ENCODE measurements around the gene MPV17L2. TPM values are rescaled to one million over a fixed set of nuclear protein-coding genes. Genes with fewer than 3 reads are reported as not detected.

The MPV17L2 gene
- 18.4 and 20.9 TPM in 2 replicates for total RNA-seq

DNA sequence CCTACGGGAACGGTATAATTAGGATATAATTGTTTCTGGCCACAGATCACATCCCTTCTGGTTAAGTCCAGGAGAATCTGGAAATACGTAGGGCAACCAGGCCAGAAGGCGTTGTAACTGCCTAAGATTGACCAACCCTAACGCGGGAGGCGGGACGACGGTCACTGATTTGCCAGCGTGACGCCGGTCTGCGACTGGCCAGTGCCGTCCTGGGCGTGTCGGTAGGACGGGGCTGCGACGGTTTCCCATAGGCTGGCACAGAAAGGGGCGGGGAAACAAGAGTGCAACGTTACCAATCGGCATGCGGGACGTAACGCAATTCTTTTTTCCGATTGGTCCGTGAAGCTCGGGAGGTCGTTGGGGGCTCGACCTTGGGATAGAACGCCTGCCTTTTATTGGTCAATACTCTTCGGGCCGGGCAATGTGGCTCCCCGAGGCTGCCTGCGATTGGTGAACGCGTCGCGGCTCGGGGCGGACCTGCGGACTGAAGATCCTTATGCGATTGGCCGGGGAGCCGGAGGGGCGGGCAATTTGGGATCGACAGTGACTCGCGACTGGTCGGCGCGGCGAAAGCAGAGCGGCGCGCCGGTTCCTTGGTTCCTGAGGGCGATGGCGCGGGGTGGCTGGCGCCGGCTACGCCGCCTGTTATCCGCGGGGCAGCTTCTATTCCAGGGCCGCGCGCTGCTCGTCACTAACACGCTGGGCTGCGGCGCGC is at the start of gene MPV17L2:
MPV17L2 (plus strand) TSS at position 546 of the 715 bp plus-strand sequence; CDS start at position 610, 64 bp downstream.
- DNase-seq, result peak; percentile 99
- intact Hi-C loops (cut with micrococcal nuclease), result loop anchor here (1.0 to 2.0 kb wide), 5 partner anchors 11 to 329 kb away; partner anchors contain the start of genes ELL, LSM4, PIK3R2 and RAB3A
- H3K9me3 Mint-ChIP-seq, result no peaks in the 10 kb centered on the region
- H3K4me1 Mint-ChIP-seq, result peaks cover 21% of the 10 kb centered on the region
- peaks cover 3% of the 10 kb centered on the region for H3K36me3 Mint-ChIP-seq (ENCODE audit: low read depth)
- peak within 1 kb of the TSS; percentile 81 for H3K4me3 Mint-ChIP-seq
- H3K27ac Mint-ChIP-seq, result peak within 1 kb of the TSS; percentile 86
- no peaks in the 10 kb centered on the region for H3K27me3 Mint-ChIP-seq

GRCh38 chr19:18143902-18144301 is 49.1 kb upstream of the MPV17L2 start:
- intact Hi-C loops (cut with micrococcal nuclease), result no loop called here
- H3K27ac Mint-ChIP-seq, result no peak overlapping the region
- H3K9me3 Mint-ChIP-seq, result no peaks in the 10 kb centered on the region
- peaks cover 58% of the 10 kb centered on the region for H3K36me3 Mint-ChIP-seq (ENCODE audit: low read depth)
- H3K4me3 Mint-ChIP-seq, result no peak overlapping the region
- no peak for DNase-seq
- no peaks in the 10 kb centered on the region for H3K4me1 Mint-ChIP-seq
- no peaks in the 10 kb centered on the region for H3K27me3 Mint-ChIP-seq

DNA sequence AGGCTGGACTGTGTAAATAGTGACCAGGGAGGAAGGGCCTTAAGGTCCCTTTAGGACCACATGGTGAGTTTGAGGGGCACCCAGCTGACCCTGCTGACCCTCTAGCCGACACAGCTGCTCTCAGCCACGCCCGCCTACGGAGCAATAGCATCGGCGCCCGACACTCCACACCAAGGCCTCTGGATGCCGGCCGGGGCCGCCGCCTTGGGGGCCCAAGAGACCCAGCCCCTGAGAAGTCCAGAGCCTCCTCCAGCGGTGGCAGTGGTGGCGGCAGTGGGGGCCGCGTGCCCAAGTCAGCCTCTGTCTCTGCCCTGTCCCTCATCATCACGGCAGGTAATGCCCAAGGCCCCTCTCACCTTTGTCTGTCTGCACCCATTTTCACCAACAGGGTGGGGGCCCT is 48.7 kb upstream of the MPV17L2 start:
- no peaks in the 10 kb centered on the region for H3K27me3 Mint-ChIP-seq
- no peak overlapping the region for H3K4me3 Mint-ChIP-seq
- H3K36me3 Mint-ChIP-seq (ENCODE audit: low read depth), result peaks cover 55% of the 10 kb centered on the region
- no peak overlapping the region for H3K27ac Mint-ChIP-seq
- intact Hi-C loops (cut with micrococcal nuclease), result no loop called here
- no peaks in the 10 kb centered on the region for H3K9me3 Mint-ChIP-seq
- no peaks in the 10 kb centered on the region for H3K4me1 Mint-ChIP-seq
- no peak for DNase-seq

DNA sequence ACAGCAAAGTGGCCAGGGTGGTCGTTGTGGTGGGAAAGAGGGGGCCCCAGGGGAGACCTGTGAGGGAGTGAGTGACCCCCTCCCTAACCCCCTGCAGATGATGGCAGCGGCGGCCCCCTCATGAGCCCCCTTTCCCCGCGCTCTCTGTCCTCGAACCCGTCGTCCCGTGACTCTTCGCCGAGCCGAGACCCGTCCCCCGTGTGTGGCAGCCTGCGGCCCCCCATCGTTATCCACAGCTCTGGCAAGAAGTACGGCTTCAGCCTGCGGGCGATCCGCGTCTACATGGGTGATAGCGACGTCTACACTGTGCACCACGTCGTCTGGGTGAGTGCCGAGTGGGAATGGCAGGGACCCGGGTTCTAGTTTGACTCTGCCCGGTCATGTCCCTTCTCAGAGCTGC is 48.1 kb upstream of the MPV17L2 start:
- Mint-ChIP-seq H3K4me3 (no peak overlapping the region), H3K27ac (no peak overlapping the region), H3K27me3 (no peaks in the 10 kb centered on the region), H3K4me1 (no peaks in the 10 kb centered on the region), H3K9me3 (no peaks in the 10 kb centered on the region), H3K36me3 (ENCODE audit: low read depth) (peaks cover 55% of the 10 kb centered on the region)
- intact Hi-C loops (cut with micrococcal nuclease), result no loop called here
- no peak for DNase-seq

GRCh38 chr19:18145391-18145999 is 47.5 kb upstream of the MPV17L2 start:
- Mint-ChIP-seq H3K36me3 (ENCODE audit: low read depth) (peaks cover 54% of the 10 kb centered on the region), H3K9me3 (no peaks in the 10 kb centered on the region), H3K27ac (no peak overlapping the region), H3K27me3 (no peaks in the 10 kb centered on the region), H3K4me3 (no peak overlapping the region), H3K4me1 (no peaks in the 10 kb centered on the region)
- DNase-seq, result no peak
- intact Hi-C loops (cut with micrococcal nuclease), result no loop called here

DNA sequence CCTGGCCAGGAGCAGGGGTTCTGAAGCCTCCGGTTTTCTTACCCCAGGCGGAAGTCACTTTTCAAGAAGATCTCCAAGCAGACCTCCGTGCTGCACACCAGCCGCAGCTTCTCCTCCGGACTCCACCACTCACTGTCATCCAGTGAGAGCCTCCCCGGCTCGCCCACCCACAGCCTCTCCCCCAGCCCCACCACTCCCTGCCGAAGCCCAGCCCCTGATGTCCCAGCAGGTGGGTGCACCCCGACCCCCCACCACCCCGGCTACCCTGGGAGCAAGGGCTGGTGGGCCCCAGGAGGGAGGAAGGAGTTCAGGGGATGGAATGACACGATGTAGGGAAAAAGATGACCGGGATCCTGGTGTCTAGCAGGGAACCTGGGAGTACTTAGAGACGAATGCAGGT is 45.6 kb upstream of the MPV17L2 start:
- Mint-ChIP-seq H3K9me3 (no peaks in the 10 kb centered on the region), H3K27me3 (no peaks in the 10 kb centered on the region), H3K4me3 (no peak overlapping the region), H3K4me1 (peaks cover 10% of the 10 kb centered on the region), H3K36me3 (ENCODE audit: low read depth) (peaks cover 46% of the 10 kb centered on the region), H3K27ac (no peak overlapping the region)
- DNase-seq, result no peak
- intact Hi-C loops (cut with micrococcal nuclease), result no loop called here

DNA sequence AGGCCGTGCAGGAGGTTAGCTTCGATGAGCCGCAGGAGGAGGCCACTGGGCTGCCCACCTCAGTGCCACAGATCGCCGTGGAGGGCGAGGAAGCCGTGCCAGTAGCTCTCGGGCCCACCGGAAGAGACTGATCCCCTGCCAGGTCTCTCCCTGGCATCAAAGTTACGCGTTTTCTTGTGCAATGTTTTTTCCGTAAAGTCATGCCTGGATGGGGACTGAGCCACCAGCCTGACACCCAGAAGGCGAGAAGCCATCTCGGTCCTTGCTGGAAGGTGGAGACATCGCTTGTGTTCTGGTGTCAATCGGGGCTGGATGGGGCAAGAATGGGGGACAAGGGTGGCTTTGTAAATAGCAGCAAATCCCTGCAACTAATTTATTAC is 43.4 kb upstream of the MPV17L2 start:
- Mint-ChIP-seq H3K9me3 (no peaks in the 10 kb centered on the region), H3K4me1 (peaks cover 21% of the 10 kb centered on the region), H3K27ac (no peak overlapping the region), H3K27me3 (no peaks in the 10 kb centered on the region), H3K4me3 (no peak overlapping the region), H3K36me3 (ENCODE audit: low read depth) (peaks cover 36% of the 10 kb centered on the region)
- intact Hi-C loops (cut with micrococcal nuclease), result no loop called here
- no peak for DNase-seq

DNA sequence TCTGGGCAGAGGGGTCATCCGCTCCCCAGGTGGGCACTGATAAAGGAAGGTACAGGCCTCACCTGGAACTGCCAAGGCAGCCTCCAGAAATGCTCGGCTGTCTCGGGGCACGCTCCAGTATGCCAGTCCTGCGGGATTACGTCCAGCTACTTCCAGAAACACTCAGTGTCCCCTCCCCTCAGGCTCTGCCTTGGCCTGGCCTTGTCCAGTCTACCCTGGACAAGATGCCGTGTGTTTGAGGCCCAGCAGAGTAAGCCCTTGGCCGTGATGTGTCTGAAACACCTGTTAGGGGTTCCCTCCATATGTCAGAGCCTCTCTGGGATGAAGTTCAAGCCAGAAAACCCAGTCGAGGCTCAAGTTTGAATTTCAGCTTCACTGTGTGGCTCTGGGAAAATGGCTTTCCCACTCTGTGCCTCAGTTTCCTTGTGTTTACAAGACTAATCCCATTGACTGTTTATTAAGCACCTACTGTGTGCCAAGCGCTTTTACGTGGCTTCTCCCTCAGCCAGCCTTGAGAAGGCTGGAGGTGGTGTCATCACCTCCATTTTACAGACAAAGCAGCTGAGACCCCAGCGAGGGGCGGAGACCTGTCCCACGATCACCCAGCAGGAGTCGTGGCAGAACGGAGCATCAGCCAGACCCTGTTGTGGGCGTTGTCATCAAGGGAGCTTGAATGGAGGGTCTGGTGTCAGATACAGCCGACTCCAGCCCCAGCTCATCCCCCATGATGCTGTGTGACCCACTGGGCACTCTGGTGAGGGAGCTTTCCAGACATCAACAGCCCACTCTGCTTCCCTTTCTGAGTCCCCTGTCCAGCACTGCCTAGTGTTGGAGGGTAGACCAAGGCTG is 42.0 kb upstream of the MPV17L2 start:
- H3K27me3 Mint-ChIP-seq, result no peaks in the 10 kb centered on the region
- H3K36me3 Mint-ChIP-seq (ENCODE audit: low read depth), result peaks cover 24% of the 10 kb centered on the region

GRCh38 chr19:18152442-18152816 is 40.6 kb upstream of the MPV17L2 start:
- DNase-seq, result peak; percentile 99
- Mint-ChIP-seq H3K27ac (peak overlapping the region; percentile 96), H3K9me3 (no peaks in the 10 kb centered on the region), H3K4me3 (peak overlapping the region; percentile 86), H3K4me1 (peaks cover 24% of the 10 kb centered on the region), H3K36me3 (ENCODE audit: low read depth) (peaks cover 18% of the 10 kb centered on the region), H3K27me3 (no peaks in the 10 kb centered on the region)
- intact Hi-C loops (cut with micrococcal nuclease), result loop anchor here (1.0 to 2.0 kb wide), 4 partner anchors 33 to 204 kb away; partner anchors contain the start of gene MPV17L2

More for the DNA sequence above, 42.0 kb upstream of the MPV17L2 start:
- H3K9me3 Mint-ChIP-seq, result no peaks in the 10 kb centered on the region
- intact Hi-C loops (cut with micrococcal nuclease), result no loop called here
- peak overlapping the region; percentile 86 for H3K4me3 Mint-ChIP-seq
- DNase-seq, result no peak
- H3K4me1 Mint-ChIP-seq, result peaks cover 22% of the 10 kb centered on the region
- H3K27ac Mint-ChIP-seq, result peak overlapping the region; percentile 96

GRCh38 chr19:18152817-18153555 is 40.0 kb upstream of the MPV17L2 start, which contains the start of gene PIK3R2:
TSS of gene PIK3R2 (plus strand) at chr19:18153163. CDS start at chr19:18155880, 2,717 bp downstream.
- DNase-seq, result peak; percentile 100
- peaks cover 15% of the 10 kb centered on the region for H3K36me3 Mint-ChIP-seq (ENCODE audit: low read depth)

GRCh38 chr19:18153556-18154134 is 39.4 kb upstream of the MPV17L2 start:
- no peaks in the 10 kb centered on the region for H3K9me3 Mint-ChIP-seq
- H3K27ac Mint-ChIP-seq, result peak overlapping the region; percentile 91
- peaks cover 13% of the 10 kb centered on the region for H3K36me3 Mint-ChIP-seq (ENCODE audit: low read depth)
- H3K27me3 Mint-ChIP-seq, result no peaks in the 10 kb centered on the region
- intact Hi-C loops (cut with micrococcal nuclease), result loop anchor here (1.0 to 2.0 kb wide), 4 partner anchors 8 to 205 kb away; partner anchors contain the start of gene MPV17L2
- peak overlapping the region; percentile 88 for H3K4me3 Mint-ChIP-seq
- peak; percentile 80 for DNase-seq
- H3K4me1 Mint-ChIP-seq, result peaks cover 24% of the 10 kb centered on the region

More at GRCh38 chr19:18152817-18153555, 40.0 kb upstream of the MPV17L2 start, which contains the start of gene PIK3R2:
- intact Hi-C loops (cut with micrococcal nuclease), result loop anchor here (1.0 to 2.0 kb wide), 5 partner anchors 8 to 204 kb away; partner anchors contain the start of gene MPV17L2
- H3K27me3 Mint-ChIP-seq, result no peaks in the 10 kb centered on the region
- H3K9me3 Mint-ChIP-seq, result no peaks in the 10 kb centered on the region
- H3K27ac Mint-ChIP-seq, result peak within 1 kb of the TSS; percentile 96
- peak within 1 kb of the TSS; percentile 88 for H3K4me3 Mint-ChIP-seq
- H3K4me1 Mint-ChIP-seq, result peaks cover 24% of the 10 kb centered on the region

DNA sequence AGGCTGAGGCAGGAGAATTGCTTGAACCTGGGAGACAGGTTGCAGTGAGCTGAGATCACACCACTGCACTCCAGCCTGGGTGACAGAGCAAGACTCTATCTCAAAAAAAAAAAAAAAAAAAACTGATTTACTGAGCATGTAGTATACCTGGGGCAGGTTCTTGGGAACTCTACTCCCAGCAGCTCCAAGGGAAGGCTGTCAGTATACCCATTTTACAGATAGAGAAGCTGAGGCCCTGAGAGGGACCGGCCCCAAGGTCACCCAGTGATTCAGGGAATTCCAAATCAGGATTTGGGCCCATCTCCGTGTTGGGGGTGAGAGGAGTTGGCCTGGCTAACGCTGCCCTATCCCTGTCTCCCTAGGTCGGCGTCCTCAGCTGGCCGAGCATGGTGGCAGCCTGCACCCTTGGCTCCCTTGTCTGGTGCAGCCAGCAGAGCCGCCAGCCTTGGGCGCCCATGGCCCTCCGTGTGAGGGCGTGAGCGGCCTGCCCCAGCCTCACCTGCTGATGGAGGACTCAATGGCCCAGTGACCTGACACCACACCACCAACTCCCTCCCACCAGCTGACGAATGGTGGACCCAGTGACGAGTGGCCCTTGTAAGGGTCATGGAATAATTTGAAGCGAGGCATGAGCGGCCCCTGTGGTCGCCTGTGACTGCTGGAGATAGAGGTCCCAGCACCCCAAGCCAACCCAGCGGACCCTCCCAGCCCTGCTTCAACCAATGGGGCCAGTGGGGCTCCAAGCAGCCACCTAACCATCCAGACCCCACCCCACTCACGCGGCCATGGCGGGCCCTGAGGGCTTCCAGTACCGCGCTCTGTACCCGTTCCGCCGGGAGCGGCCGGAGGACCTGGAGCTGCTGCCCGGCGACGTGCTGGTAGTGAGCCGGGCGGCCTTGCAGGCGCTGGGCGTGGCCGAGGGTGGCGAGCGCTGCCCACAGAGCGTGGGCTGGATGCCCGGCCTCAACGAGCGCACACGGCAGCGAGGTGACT is 37.6 kb upstream of the MPV17L2 start:
- intact Hi-C loops (cut with micrococcal nuclease), result no loop called here
- peak overlapping the region; percentile 19 for H3K4me3 Mint-ChIP-seq
- H3K4me1 Mint-ChIP-seq, result peaks cover 25% of the 10 kb centered on the region

More for the DNA sequence above, 37.6 kb upstream of the MPV17L2 start:
- H3K27me3 Mint-ChIP-seq, result no peaks in the 10 kb centered on the region
- peaks cover 11% of the 10 kb centered on the region for H3K36me3 Mint-ChIP-seq (ENCODE audit: low read depth)
- no peaks in the 10 kb centered on the region for H3K9me3 Mint-ChIP-seq
- no peak for DNase-seq
- peak overlapping the region; percentile 65 for H3K27ac Mint-ChIP-seq

All from activated CD4-positive, alpha-beta T cell treated with anti-CD3 and anti-CD28 coated beads, Interleukin-2, amount 10 ng/mL, durations not matched to agents 24 days and 14 days (primary cell).